HG03378 (cell line): ENCODE measurements around the gene GSDMA.
"Not testable (repeated sequence)": the region's sequence is repeated elsewhere in the genome, so short reads cannot be mapped to it uniquely, and the experiment has no call there.

ENCODE experiments used
- ATAC-seq: cut with Tn5 transposase; IDR thresholded peaks from one replicate; pipeline ENCODE4 v1.9.1; 2021; ENCODE audit warnings: mild to moderate bottlenecking, moderate library complexity; ENCODE audit not compliant: unreplicated experiment

Gene GSDMA

DNA sequence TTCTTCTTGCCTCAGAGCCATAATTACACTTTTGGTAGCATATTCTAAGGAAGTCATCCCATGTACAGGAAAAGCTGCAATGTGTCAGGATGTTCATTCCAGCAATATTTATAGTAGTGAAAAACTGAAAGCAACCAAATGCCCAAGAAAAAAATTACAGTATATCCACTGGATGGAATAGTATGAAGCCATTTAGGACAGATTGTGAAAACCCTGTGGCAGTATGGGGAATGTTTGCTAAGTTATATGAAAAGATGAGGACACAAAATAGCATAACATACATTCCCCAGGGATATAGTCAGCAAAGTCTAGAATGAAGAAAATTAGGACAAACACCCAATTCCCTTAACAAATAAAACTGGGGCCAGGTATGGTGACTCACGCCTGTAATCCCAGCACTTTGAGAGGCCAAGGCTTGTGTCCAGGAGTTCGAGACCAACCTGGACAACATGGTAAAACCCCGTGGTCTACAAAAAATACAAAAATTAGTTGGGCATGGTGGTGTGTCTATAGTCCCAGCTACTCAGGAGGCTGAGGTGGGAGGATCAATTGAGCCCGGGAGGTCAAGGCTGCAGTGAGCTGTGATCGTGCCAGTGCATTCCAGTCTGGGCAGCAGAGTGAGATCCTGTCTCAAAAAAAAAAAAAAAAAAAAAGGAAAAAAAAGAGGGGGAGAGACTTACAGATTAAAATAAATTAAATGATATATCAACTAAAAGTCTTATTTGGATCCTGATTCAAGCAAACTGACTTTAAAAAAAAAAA, 33.0 kb upstream of the GSDMA start:
- ATAC-seq, result no peak

DNA sequence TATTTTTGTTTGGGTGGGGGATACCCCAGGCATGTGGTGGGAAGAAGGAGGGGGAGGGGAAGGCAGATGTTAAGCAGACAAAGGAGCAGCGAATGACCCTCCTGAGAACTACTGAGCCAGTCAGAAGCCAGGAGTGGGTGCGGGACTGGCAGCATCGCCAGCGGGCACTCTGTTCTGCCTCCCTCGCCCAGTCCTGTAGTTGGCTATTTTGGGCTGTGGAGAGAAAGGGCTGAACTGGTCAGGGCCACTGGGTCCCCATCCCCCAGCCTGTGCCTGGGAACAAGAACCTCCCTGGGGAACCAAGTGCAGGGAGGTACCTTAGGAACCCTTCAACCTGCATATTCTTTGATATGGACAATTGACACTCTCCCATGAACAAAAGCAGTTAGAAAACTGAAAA, 28.9 kb upstream of the GSDMA start:
- no peak for ATAC-seq

DNA sequence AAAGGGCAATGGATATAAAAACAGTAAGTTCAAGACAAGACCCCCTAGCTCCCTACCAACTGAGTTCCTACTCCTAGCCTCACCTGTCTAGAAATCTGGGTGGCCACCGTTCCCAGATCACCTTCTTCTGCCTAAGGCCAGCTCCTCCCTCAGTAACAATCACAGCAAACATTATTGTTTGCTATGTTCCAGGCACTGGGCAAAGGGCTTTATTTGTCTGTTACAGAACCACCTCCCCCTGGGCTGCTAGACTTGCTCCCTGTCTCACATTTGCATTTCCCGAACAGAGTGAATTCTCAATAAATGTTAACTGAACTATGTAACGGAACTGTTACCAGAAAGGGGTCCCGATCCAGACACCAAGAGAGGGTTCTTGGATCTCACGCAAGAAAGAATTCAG, 28.5 kb upstream of the GSDMA start:
- no peak for ATAC-seq

DNA sequence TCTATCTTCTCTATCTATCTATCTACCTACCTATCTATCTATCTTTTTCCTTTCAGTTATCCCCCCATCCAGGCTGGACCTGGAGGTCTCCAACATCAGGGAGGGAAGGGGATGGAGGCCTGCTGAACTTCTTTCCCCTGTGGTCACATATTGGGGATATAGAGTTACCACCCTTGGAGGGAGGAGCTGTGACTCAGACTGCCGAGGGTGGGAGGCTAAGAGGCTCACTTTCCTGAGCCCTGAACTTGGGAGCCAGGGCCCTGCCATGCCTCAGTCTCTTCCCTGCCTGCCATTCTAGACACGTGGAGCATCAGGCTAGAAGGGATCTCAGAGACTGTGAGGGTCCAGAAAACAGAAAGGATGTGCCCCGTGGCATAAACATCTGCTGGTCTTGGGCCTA, 26.9 kb upstream of the GSDMA start:
- no peak for ATAC-seq

DNA sequence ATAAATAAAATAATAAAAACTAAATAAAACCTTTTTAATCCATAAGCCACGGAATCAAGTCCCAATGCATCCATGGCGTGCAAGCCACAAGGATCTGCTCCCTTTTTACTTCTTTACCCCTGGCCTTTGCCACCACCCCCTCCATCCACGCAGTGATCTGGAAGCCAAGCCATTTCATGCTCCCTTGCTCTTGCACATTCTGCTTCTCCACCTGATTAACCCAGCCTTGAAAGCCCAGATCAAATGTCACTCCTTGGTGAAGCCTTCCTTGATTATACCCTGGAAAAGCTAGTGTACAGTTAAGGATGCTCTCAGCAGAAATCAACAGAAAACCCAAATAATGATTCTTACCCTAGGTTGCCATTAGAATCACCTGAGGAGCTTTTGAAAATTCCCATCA, 25.4 kb upstream of the GSDMA start:
- ATAC-seq, result no peak

DNA sequence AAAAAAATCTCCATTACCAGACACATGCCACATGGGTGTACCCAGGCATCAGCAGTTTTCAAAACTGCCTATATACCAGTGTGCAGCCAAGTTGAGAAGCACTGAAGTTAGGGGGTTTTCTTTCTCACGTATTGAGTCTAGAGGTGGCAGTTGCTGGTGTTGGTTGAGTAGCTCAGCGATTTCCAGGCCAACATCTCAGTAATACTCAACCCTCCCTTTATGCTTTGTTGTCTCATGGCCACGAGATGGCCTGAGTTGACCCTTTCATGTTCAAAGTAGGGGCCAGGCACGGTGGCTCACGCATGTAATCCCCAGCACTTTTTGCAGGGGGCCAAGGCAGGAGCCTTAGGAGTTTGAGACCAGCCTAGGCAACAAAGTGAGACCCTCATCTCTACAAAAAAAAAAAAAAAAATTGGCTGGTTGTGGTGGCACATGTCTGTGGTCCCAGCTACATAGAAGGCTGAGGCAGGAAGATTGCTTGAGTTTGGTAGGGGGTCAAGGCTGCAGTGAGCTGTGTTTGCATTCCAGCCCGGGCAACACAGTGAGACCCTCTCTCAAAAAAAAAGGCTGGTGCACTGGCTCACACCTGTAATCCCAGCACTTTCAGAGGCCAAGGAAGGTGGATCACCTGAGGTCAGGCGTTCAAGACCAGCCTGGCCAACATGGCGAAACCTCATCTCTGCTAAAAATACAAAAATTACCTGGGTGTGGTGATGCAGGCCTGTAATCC, 24.5 kb upstream of the GSDMA start:
- no peak for ATAC-seq

DNA sequence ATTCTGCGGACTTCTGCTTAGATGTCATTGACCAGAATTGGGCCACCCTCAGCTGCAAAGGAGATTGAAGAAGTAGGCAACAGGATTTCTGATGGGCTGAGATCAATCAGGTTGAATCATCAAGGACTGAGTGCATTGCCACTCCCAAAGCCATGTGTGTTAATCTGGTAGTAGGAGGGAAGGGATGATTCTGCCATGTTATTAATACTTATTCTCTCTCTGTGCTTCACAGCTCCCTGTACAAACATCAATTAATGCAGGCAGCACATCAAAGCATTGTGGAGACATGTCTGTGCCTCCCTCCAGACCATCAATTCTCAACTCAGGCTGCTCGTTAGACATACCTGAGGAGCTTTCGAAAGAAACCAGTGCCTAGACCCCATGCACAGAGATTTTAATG, 23.7 kb upstream of the GSDMA start:
- no peak for ATAC-seq

DNA sequence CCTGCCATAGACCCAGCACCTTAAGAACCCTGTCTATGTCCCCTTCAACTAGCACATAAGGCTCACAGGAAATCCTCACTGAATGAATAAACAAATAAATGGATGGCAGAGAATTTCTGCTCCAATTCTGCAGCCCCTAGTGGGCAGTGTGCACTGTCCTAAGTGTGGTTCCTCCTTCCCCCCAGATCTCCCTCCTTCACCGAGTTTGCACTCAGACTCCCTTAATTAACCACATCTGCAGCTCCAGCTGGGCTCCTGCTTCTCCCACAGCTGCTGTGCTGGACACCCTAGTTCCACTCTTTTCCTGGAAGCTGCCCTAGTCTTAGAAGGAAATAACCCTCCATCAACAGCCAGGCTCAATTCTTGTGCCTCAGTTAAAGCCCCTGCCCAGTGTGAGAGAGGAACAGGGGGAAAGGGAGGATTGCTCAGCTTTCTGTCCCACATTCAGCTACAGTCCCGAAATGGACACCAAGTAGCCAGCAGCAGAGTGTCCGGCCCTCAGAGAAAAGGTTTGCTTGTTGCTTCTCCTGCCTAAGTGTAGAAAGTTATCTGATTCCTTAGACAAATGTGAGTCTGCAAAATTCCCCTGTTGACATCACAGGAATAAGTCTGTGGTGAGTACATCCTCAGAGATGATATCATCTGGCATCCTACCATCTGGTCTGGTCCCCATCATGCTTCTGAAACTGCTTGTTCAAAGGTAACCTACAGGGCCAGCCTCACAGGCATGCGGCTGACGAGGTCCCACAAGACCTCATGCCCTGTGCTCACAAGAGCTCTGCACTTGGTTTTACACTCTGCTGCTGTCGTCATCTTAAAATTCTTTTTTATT, 23.0 kb upstream of the GSDMA start:
- no peak for ATAC-seq

DNA sequence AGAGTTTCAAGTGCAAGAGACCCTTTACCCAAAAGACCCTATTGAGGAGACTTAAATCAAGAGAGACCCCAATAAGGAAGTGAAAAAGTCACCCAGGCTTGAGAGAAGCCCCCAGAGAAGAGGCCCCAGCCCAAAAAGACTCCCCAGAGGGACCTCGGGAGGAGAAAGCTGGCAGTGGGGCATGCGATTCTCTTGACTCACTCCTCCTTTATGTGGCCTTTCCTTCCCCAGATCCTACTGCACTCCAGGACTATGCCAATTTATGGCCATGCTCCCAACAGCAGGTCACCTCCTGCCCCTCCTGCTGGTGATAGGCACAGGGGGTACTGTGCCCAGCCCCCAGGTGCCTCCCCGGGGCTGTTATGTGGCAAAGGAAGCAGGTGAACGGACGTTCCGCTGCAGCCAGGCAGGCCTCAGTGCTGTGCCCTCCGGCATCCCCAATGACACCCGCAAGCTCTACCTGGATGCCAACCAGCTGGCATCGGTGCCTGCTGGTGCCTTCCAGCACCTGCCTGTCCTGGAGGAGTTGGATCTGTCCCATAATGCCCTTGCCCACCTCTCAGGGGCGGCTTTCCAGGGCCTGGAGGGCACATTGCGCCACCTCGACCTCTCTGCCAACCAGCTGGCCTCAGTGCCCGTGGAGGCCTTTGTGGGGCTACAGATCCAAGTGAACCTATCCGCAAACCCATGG, 19.0 kb upstream of the GSDMA start:
- no peak for ATAC-seq

DNA sequence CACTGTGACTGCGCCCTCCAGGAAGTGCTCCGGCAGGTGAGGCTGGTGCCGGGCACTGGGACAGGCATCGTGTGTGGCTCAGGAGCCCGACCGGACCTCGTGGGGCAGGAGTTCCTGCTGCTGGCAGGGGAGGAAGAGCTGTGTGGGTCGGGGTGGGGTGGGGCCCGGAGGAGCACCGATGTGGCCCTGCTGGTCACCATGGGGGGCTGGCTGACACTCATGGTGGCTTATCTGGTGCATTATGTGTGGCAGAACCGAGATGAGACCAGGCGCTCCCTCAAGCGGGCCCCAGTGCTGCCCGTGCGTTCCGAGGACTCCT, 18.5 kb upstream of the GSDMA start:
- no peak for ATAC-seq

DNA sequence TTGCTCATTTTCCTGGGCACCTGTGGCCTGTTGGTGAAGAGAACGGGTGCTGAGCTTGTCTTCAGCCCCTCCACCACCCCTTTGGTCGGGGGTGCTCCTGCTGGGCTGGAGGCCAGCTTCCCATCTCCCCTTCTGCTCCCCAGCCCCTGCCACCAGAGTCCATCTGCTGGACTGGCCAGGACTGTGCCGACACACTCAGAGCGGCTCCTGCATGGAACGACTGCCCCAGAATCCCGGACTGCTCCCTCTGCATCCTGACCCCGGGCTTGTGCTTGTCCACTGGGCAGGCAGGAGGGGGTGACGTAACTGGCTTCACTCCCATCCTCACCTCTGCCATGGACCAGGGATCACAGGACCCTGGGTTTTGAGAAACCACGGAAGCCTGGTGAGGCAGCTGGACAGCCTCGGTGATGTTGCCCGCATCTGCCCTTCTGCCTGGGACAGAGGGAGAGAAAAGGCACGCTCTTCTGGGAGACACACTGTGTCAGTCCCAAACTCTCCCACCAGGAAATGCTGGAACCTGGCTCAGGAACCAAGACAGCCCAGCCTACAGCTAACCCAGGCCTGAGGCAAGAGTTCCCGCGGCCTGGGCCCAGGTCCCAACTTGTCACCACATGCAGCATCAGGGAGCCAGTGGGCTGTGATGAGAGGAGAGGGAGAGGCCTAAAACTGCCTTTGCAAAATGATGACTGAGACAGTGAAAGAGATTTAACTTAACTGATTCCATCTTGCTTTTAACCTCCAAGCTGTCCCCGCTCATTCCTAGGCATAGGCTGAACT, 16.1 kb upstream of the GSDMA start:
- no peak for ATAC-seq

DNA sequence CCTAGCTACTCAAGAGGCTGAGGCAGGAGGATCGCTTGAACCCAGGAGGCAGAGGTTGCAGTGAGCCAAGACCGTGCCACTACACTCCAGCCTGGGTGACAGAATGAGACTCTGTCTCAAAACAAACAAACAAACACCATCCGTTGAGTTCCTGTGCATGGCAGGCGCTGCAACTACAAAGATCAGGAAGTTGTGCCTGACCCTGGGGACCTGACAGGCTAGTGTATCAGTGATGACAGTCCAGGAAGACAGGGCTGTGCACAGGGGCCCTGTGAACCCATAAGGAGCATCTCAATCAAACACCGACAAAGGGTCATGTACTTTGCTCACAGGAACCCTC, 14.3 kb upstream of the GSDMA start:
- ATAC-seq, result not testable (repeated sequence)

DNA sequence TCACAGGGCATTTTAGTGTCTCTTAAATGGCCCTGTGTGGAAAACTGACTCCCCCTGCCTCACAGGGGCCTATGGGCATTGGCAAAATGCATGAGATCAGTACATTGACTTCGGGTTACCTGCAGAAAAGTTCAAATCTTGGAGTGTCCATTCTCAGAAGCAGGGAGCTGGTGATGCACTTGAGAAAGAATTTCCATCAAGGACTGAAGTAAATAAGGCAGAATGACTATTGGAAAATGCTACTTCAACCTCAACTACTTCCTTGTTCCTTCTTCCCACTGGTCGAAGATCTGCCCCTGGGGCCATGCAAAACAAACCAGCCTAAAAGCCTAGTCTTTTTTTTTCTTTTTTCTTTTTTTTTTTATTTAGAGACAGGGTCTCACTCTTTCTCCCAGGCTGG, 13.8 kb upstream of the GSDMA start:
- no peak for ATAC-seq

DNA sequence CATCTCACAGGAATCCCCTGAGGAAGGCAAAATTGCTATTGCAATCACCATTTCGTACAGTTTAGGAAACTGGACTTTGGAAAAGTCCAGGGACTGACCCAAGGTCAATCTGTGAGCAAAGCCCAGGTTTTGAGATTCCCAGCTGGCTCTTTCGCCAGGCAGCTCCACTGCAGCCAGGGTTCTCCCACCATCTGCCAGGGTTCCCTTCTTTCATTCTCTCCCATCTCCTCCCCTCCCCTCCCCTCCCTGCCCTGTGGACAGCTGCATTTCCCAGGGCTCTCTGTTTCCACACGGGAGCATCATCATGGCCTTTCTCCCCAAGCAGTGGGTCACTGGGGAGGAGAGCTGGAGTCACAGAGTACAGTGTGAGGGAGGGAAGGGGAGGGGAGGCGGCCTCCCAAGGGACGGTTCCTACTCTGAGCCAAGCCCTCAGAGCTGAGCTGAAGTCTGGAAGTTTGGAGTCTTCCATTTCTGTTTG, 11.9 kb upstream of the GSDMA start:
- ATAC-seq, result no peak

DNA sequence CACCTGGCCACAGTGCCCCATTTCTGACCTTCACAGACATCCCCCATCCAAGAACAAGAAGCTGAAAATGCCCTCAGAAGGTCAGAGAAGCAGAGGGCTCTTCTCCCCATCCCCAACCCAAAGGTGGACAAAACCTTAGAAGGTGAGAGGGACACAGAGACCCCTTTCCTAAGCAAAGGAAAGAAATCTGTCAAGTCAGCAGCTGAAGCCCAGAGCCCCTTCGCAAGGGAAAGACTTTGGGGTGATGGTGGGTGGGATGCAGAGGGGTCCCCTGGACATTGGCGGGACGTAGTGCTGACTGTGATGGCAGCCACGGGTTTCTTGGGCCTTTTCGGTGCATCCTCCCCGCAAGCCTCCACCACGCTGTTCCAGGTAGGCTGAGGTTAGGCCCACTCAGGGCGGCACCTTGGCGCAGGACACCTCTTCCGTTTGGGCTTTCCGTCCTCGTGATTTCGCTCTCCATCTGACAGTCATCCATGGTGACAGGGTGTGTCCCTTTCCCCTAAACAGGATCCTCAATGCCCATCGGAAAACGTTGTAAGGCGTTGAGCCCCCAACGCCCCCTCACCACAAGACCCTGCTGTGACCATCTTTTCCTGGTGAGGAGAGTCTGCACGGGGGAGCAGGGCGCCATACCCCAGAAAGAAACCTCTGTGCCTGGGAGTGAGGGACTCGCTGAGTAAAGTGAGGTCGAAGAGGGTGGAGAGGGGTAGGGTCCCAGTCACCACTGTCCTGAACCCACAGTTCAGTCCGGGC, 10.7 kb upstream of the GSDMA start:
- ATAC-seq, result peak; percentile 30

DNA sequence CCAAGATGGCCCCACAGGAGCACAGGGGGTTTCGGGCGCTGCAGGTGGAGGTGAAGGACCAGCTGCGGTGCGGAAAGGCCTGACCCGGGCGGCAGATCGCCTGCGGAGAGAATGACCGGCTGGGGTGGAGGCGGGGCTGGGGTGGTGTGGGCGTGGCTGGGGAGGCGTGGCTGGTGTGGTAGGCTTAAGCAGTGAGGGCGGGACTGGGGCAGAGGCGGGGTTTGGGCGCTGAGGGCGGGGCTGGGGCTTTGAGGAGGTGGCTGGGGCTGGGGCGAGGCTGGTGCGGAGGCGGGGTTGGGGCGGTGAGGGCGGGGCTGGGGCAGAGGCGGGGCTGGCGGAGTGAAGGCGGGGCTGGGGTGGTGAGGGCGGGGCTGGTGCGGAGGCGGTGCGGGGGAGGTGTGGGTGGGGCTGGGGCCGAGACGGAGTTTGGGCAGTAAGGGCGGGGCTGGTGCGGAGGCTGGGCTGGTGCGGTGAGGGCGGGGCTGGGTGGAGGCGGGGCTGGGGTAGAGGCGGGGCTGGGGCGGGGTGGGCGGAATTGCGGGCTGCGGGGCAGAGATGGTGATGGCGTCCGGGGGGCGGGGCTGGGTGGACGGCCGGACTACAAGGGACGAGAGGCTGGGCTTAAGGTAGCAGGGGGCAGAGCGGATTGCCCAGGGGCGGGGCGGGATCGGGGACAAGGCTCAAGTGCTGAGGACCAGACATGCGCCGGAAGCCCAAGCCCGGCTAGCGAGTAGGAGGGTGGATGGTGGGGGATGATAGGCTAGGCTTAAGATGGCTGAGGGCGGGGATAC, 9.9 kb upstream of the GSDMA start:
- peak; percentile 53 for ATAC-seq

DNA sequence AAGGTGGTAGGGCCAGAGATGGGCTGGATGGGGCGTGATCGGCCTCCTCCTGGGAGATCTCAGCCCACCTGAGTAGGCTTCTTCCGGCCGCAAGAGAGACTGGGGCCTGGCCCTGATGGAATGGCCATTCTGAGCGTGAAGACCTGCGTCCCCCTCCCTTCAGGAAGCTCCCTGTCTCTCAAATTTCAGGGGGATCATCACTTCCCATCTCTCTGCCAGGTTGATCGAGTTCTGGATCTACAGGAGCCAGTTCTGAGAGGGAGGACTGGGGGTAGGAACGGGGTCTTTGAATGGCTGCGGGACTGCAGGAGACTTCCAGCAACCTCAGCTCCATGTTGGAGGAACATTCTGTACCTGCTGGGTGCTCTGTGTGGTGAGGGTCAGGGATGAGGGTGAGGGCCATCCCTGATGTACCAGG, 9.3 kb upstream of the GSDMA start:
- no peak for ATAC-seq

DNA sequence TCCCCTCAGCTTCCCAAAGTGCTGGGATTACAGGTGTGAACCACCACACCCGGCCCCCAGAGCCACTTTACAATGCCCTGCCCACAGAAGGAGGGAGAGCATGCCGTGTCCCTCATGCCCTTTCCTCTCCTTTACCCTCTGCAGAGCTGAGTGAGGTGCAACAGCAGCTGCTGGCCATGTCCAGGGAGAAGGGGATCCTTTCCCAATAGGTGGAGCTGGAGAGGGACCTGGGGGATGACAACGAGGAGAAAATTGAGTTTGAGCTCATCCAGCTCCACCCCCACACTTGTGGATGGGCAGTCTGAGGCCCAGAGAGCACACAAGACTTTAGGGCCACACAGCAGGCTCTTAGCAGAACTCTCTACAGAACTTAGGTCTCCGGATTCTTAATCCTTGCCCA, 7.9 kb upstream of the GSDMA start:
- ATAC-seq, result no peak

DNA sequence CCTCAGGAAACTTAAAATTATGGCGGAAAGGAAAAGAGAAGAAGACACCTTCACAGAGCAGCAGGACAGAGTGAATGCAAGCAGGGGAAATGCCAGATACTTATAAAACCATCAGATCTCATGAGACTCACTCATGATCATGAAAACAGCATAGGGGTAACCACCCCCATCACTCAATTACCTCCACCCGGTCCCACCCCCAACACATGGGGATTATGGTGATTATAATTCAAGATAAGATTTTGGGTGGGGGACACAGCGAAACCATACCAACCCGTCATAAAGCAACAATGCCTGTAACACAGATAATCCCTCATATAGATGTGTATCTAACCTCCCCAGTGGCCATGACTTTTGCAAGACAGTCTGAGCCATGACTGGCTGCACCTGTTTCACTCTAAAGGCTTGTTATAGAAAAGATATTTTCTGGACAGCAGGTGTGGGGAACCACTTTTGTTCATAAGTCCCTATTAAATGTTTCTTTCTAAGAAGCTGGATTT, 7.0 kb upstream of the GSDMA start:
- no peak for ATAC-seq
